Neural cell (in vitro differentiated cells): ENCODE results near the gene DGKQ. TPM values are rescaled to one million over a fixed set of nuclear protein-coding genes. Genes with fewer than 3 reads are reported as not detected.

ENCODE experiments used
- H2AFZ ChIP-seq: fragments of 200-600, 300-800 bp; sonication (generic), shearing (Covaris generic); 2 replicates; pipeline ENCODE4 v1.6.0; 2014; ENCODE audit warnings: low read depth, mild to moderate bottlenecking, antibody characterized with exemption, low read length, moderate library complexity
- H3F3A ChIP-seq: fragments of 200-600 bp; shearing (Covaris generic); 2 replicates; pipeline ENCODE4 v1.6.1; 2016; ENCODE audit warnings: mild to moderate bottlenecking, moderate library complexity, mixed read lengths, antibody characterized with exemption, low read length; ENCODE audit not compliant: insufficient read depth, poor library complexity, severe bottlenecking
- H3K27ac ChIP-seq: fragments of 200-600, 300-800 bp; sonication (generic), shearing (Covaris generic); 2 replicates; pipeline ENCODE4 v1.5.1; 2014; ENCODE audit warnings: mild to moderate bottlenecking, low read length, moderate library complexity
- H3K27me3 ChIP-seq: fragments of 300-800, 200-600 bp; sonication (generic), shearing (Covaris generic); 2 replicates; pipeline ENCODE4 v1.6.0; 2014; ENCODE audit warnings: mild to moderate bottlenecking, low read depth, low read length, moderate library complexity; ENCODE audit not compliant: insufficient read depth
- H3K36me3 ChIP-seq: fragments of 300-800, 200-600 bp; sonication (generic), shearing (Covaris generic); 2 replicates; pipeline ENCODE4 v1.5.1; 2014; ENCODE audit warnings: mild to moderate bottlenecking, antibody characterized with exemption, low read length, moderate library complexity; ENCODE audit not compliant: insufficient read depth
- H3K4me2 ChIP-seq: fragments of 300-800, 200-600 bp; sonication (generic), shearing (Covaris generic); 2 replicates; pipeline ENCODE4 v1.6.0; 2014; ENCODE audit warnings: mild to moderate bottlenecking, low read length
- H3K4me3 ChIP-seq: fragments of 300-800, 200-600 bp; sonication (generic), shearing (Covaris generic); 2 replicates; pipeline ENCODE4 v1.5.1; 2014; ENCODE audit warnings: mild to moderate bottlenecking, low read length, moderate library complexity
- H3K79me2 ChIP-seq: fragments of 200-600 bp; shearing (Covaris generic); replicated peaks from 2 replicates; pipeline ENCODE4 v1.6.0; 2014; ENCODE audit warnings: mild to moderate bottlenecking, low read length, moderate library complexity; ENCODE audit not compliant: insufficient read depth
- H3K9ac ChIP-seq: fragments of 300-800, 200-600 bp; sonication (generic), shearing (Covaris generic); 2 replicates; pipeline ENCODE4 v1.6.1; 2016; ENCODE audit warnings: mild to moderate bottlenecking, low read length, mixed read lengths
- H3K9me2 ChIP-seq: fragments of 200-600 bp; shearing (Covaris generic); 2 replicates; pipeline ENCODE4 v1.6.1; 2016; ENCODE audit warnings: mild to moderate bottlenecking, low read length, mixed read lengths; ENCODE audit not compliant: insufficient read depth
- H3K9me3 ChIP-seq: fragments of 200-600, 300-800 bp; sonication (generic), shearing (Covaris generic); 2 replicates; pipeline ENCODE4 v1.6.1; 2016; ENCODE audit warnings: mild to moderate bottlenecking, mixed run types, low read length, moderate library complexity, mixed read lengths
- H4K20me1 ChIP-seq: fragments of 200-600 bp; shearing (Covaris generic); 2 replicates; pipeline ENCODE4 v1.6.1; 2016; ENCODE audit warnings: mild to moderate bottlenecking, mixed run types; ENCODE audit not compliant: insufficient read depth
- CTCF ChIP-seq: fragments of 450-650 bp; IDR thresholded peaks from 2 replicates; pipeline ENCODE4 v1.5.1; 2014; ENCODE audit warnings: antibody characterized with exemption, mild to moderate bottlenecking, moderate library complexity; ENCODE audit not compliant: poor library complexity, severe bottlenecking
- EP300 ChIP-seq: fragments of 450-650 bp; conservative IDR thresholded peaks from 2 replicates; pipeline ENCODE4 v1.6.1; 2014; ENCODE audit warnings: antibody characterized with exemption, mild to moderate bottlenecking, moderate library complexity; ENCODE audit not compliant: poor library complexity, severe bottlenecking
- EZH2 ChIP-seq: fragments of 200-600, 300-800 bp; shearing (Covaris generic), sonication (generic); IDR thresholded peaks from 2 replicates; pipeline ENCODE4 v1.6.1; 2014; ENCODE audit warnings: antibody characterized with exemption, low read length, borderline replicate concordance, mild to moderate bottlenecking; ENCODE audit not compliant: insufficient read depth, poor library complexity, severe bottlenecking
- MXI1 ChIP-seq: fragments of 450-650 bp; conservative IDR thresholded peaks from 2 replicates; pipeline ENCODE4 v1.6.1; 2014; ENCODE audit warnings: antibody characterized with exemption, mild to moderate bottlenecking; ENCODE audit not compliant: poor library complexity, severe bottlenecking
- POLR2AphosphoS5 ChIP-seq: IDR thresholded peaks from 2 replicates; pipeline ENCODE4 v1.6.1; 2012
- RAD21 ChIP-seq: fragments of 450-650 bp; conservative IDR thresholded peaks from 2 replicates; pipeline ENCODE4 v1.6.1; 2014; ENCODE audit warnings: antibody characterized with exemption, mild to moderate bottlenecking, moderate library complexity
- REST ChIP-seq: IDR thresholded peaks from 2 replicates; pipeline ENCODE4 v1.6.1; 2012; ENCODE audit warnings: borderline replicate concordance
- SMC3 ChIP-seq: fragments of 450-650 bp; conservative IDR thresholded peaks from 2 replicates; pipeline ENCODE4 v1.6.1; 2014; ENCODE audit warnings: antibody characterized with exemption, mild to moderate bottlenecking, moderate library complexity; ENCODE audit not compliant: poor library complexity
- TAF1 ChIP-seq: IDR thresholded peaks from 2 replicates; pipeline ENCODE4 v1.6.1; 2012; ENCODE audit warnings: low read depth
- polyA plus RNA-seq: library from polyadenylated mRNA; depleted of rRNA; stranded (reverse); fragments of >200 nt; gene quantifications from 2 replicates; pipeline ENCODE4 v1.2.3, GENCODE V29; 2014

DGKQ gene
- polyA plus RNA-seq, 1 donor from 2014 or later: 32.4 TPM

- H3F3A ChIP-seq: no peaks in the 10 kb centered on the region
- H3K4me2 ChIP-seq: no peak overlapping the region
- H3K9me2 ChIP-seq: no peaks in the 10 kb centered on the region
- no peak overlapping the region for H3K27ac ChIP-seq
- no peaks in the 10 kb centered on the region for H3K9me3 ChIP-seq
- TF ChIP-seq POLR2AphosphoS5: no peak
- TF ChIP-seq SMC3: no peak
- TF ChIP-seq EP300: no peak
- no peak for TF ChIP-seq CTCF
- no peak for TF ChIP-seq REST
- TF ChIP-seq RAD21: no peak
- TF ChIP-seq MXI1: no peak
- no peak for TF ChIP-seq TAF1
- no peak for TF ChIP-seq EZH2
- no peaks in the 10 kb centered on the region for H3K27me3 ChIP-seq
- H3K36me3 ChIP-seq: no peaks in the 10 kb centered on the region
- no peak overlapping the region for H3K9ac ChIP-seq
- H4K20me1 ChIP-seq: no peaks in the 10 kb centered on the region
- H3K79me2 ChIP-seq: no peaks in the 10 kb centered on the region
- no peak overlapping the region for H3K4me3 ChIP-seq
- H2AFZ ChIP-seq: no peak overlapping the region
These were observed 16.2 kb downstream of the DGKQ start for GRCh38 chr4:957231-957580.

- Histone ChIP-seq H3K27ac (no peak overlapping the region), H3K9ac (no peak overlapping the region), H3K36me3 (no peaks in the 10 kb centered on the region), H3K9me2 (no peaks in the 10 kb centered on the region), H4K20me1 (no peaks in the 10 kb centered on the region), H3K4me2 (no peak overlapping the region), H3K79me2 (no peaks in the 10 kb centered on the region), H2AFZ (no peak overlapping the region), H3K27me3 (no peaks in the 10 kb centered on the region), H3K9me3 (no peaks in the 10 kb centered on the region), H3F3A (no peaks in the 10 kb centered on the region), H3K4me3 (no peak overlapping the region)
- no peak for TF ChIP-seq CTCF
- no peak for TF ChIP-seq EZH2
- no peak for TF ChIP-seq REST
- no peak for TF ChIP-seq TAF1
- TF ChIP-seq MXI1: no peak
- TF ChIP-seq RAD21: no peak
- TF ChIP-seq SMC3: no peak
- TF ChIP-seq EP300: no peak
- no peak for TF ChIP-seq POLR2AphosphoS5
These were observed 16.7 kb downstream of the DGKQ start for GRCh38 chr4:956531-957230.
